Endothelial cell of umbilical vein (primary cell): ENCODE data around the gene LYPD4.

Source experiments
- EZH2 ChIP-seq: IDR thresholded peaks from 2 replicates; pipeline ENCODE4 v1.6.1; 2012; ENCODE audit warnings: borderline replicate concordance, low read depth, mild to moderate bottlenecking, moderate library complexity, low read length, inconsistent platforms; ENCODE audit not compliant: severe bottlenecking
- POLR2A ChIP-seq: IDR thresholded peaks from 2 replicates; pipeline ENCODE4 v1.6.1; 2012; ENCODE audit warnings: low read depth, mild to moderate bottlenecking, control low read depth, low read length

DNA sequence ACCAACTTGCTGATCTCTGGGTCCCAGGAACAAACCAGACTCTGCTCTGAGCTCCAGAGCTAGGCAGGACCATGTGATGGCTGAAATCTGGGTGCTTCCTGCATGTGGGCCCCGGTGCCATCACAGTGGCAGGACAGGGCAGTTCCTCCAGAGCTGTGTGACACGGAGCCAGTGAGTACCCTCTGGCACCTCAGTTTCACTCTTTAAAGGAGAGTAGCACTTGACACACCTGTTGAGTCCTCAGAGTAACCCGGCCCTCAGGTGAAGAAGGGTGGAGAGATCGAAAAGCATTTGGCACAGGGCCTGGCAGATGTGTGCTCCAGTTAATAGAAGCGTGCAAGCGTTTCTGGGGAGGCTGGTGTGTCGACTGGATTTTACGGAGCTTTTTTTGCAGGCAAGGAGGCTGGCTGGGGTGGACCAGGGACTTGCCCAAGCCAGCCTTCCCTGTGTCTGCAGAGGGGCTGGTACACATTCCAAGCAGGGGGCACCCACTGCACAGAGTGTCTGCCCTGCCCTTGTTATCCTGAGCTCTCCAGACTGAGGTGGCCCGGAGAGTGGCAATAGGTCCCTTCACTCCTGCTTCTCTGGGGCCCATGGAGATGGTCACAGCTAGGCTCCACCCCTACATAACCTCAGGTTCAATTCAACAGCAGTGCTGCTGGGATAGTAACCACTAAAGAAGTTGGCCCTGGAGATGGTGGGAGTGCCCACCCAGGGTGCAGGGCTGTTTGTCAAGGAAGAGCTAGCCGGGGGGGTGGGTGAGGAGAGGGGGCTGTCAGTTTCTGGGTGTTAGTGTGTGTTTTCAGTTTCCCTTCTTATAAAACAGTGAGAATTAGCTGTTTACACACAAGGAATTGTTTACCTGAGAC, 23.9 kb upstream of the LYPD4 start:
- TF ChIP-seq POLR2A (no peak), EZH2 (no peak)
